Fibroblast of peridontal ligament (primary cell): ENCODE data around the gene MPZL1.
"Not testable (repeated sequence)": the region's sequence is repeated elsewhere in the genome, so short reads cannot be mapped to it uniquely, and the experiment has no call there.

ENCODE experiments used
- DNase-seq: peaks from one replicate; pipeline ENCODE4 v3.0.0-alpha.2; 2010; ENCODE audit errors: extremely low read depth

The MPZL1 gene

DNA sequence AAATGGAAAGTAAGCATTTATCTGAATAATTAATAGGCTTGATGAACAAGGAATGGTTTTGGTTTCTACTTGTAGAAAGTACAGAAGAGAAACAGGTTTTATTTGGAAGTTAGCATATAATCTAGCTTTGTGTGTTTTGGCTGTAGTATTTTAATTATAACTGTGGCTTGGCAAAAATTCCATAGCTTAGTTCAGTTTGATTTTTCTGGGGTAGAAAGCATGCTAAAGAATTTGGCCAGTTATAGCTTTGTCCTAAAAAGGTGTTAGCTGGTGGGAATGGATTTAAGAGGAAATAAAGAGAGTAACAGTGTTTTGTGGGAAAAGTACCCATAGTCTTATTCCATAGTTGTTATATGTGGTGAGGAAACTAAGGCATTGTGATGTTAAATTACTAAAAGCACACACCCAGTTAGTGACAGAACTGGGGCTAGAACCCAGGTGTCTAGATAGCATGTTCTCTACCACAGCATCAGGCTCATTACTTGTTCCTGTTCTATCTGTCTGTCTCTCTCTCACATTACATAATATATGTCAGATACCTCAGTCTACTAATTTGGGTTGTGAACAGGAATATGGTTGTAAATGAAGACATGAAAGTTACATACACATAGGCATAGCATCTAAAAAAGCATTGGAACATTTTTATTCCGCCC is 55.0 kb downstream of the MPZL1 start:
- peak; percentile 70 for DNase-seq

DNA sequence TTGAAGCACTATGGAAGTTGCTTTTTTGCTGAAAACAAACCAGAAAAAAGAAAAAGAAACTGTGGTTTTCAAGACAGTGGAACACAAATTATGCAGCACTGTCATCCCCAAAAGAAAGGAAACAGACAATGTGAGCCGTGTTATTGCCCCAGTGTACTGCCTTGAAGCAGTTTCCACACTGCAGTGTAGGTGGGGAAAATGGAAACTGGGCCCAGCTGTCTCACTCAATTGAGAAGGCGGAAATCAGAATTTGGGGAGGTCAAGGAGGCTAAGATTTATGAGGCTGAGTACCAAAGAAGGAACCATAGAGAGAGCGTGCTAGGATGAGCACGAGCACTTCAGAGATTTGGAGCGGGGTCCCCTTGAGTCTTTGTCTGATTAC is 55.5 kb downstream of the MPZL1 start:
- DNase-seq = no peak

DNA sequence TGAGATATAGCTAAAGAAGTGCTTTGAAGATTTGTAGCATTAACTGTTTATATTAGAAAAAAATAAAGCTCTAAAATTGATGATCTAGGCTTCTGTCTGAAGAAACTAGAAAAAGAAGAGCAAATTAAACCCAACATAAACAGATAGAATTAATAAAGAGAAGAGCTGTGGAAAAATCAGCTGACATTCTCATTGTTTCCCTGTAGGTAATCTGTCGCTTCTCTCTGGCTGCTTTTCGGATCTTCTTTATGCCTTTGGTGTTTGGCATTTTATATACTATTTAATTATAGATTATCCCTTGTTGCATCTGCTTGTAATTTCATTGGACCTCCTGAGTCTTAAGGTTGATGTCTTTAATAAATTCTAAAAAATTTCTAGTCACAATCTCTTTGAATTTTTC is 59.8 kb downstream of the MPZL1 start:
- DNase-seq = no peak

DNA sequence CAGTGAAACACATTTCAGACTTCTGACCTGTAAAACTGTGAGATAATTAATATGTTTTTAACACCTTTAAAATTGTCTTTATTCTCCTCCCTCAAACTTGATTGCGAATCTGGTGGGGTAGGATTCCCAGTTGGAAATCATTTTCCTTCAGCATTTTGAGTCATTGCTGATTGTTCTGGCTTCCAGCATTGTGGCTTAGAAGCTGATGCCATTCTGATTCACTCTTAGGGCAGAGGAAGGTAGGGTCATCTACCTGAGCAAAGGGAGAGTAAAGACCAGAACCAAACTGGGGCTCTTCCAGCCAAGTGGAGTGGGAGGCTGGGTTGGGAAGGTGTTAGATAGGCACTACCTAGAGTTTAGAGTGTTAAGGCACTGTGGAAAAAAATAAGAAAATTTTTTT is 61.2 kb downstream of the MPZL1 start:
- no peak for DNase-seq

DNA sequence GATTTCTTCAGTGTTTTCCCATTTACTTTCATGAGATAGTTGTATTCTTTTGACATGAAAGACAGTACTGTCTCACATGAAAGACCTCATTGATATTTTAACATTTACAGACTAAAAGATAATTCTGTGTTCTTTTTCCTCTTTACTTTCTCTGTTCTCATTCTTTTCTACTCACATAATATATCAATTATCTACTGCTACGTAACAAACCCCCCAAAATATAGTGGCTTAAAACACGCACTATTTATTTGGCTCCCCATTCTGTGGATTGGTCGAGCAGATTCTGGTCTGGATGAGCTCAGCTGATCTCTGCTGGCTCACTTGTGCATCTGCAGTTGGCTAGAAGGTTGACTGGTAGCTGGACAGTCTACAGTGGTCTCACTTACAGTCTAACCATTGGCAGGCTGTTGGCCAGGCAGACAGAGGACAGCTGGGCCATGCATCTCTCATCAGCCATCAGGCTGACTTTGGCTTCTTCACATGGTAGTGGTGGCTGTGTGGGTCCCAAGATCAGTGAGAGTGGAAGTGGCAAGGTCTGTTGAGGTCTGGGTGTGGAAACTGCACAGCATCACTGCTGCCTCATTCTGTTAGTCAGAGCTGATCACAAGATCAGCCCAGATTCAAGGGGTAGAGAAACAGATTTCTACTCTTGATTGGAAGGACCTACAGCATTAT is 63.2 kb downstream of the MPZL1 start:
- DNase-seq = no peak

DNA sequence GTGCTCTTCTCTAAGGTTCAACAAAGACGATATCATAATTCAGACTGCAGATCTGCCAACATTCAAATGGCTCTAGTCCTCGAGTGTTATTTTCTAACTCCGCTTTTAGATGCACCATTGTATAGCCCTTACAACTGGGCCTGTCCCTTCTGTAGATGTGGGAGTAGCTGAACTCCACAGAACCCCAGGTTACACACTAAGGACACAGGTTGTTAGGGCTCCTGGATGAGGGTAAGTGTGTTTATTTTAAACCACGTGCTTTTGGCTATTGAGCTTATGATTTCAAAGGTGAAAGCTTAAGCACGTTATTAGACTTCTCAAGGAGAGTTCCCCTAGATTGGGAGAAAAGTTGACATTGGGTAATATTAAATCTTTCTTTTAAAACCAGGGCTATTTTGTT is 64.7 kb downstream of the MPZL1 start:
- DNase-seq = no peak

DNA sequence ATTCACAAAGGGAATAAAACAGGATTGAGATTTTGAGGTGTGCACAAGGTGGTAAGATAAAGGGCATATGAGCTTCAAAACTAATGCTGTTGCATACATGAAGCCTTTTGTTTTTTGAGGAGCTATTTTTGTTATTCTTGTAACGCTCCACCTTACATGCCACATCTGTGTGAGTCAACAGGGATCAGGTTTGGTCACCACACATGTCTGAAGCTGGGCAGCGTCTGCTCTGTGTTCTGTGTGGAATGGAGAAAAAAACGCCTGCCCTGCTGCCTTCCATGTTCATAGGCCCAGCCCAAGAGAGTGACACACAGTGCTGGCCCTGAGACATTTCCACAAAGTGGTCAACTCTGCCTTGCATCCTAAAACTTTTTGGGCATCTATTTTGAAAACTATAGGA is 67.7 kb downstream of the MPZL1 start:
- no peak for DNase-seq

DNA sequence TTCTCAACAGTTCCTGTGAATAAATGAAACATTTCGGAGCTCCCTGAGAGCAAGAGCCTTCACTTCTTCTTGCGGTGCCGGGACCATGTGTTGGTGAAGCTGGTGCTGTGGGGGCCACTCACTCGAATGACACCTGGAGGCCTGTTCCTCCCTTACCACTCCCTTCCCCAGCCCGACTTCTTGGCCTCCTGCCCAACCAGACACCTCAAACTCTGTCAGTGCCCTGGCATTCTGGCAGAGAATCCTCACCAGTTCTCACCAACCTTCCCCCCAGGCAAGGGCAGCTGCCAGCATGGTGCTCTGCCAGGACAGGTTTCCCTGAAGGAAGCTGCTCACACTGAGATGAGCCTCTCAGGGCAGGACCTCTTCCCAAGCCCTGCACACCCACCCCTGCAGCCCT is 68.3 kb downstream of the MPZL1 start:
- no peak for DNase-seq

DNA sequence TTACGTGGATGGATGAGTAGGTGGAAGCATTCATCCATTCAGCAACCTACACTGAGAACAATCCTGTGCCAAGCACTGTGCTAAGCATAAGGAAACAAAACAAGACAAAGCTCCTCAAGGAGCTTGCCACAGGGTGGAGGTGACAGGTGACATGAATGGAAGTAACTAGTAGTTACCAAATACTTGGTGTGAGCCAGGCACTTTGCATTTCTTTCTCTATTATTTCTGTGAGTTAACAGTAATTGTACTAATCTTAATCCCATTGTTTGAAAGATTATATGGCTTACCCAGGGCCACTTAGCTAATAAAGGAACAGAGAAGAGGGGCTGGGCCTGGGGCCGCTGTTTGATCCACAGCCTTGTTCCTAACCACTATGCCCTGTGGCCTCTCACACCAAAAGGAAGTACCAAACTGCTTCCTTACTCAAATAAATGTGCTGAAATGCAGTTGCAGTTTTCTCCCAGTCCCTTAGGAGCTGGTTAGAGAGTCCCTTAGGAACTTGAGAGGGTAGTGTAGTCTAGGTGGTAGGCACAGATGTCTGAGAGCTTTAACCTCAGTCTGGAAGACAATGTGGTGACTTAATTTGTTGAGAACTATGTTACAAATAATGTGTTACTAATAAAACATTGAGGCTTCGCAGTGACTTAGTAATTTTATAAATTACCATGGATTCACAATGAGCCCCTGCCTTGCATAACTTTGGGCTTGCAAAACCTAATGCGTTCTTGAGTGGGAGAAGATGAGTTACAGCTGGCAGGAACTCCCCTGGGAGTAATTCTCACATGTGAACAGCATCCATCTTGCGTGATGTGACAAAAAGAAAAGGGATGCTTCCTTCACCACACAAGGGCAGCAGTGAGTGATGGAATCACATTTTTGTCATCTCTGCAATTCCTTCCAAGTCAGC is 69.8 kb downstream of the MPZL1 start:
- DNase-seq = peak; percentile 93

DNA sequence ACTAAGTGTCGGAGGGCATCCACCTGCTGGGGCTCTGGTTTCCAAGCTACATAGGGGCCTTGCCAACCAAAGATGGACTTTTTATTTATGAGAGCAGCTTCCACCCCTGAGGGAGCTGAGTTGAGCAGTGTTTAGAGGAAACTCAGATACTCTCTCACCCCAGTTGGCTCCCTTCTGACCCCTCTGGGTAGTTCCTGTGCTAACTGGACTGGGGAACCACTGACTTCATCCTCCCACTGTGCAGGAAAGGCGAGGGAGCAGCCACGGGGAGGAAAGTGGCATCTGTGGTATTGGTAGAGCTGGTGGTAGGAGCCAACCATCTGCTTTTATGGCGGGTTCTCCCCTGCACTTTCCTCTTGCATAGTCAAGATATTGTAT is 70.4 kb downstream of the MPZL1 start:
- DNase-seq = no peak

DNA sequence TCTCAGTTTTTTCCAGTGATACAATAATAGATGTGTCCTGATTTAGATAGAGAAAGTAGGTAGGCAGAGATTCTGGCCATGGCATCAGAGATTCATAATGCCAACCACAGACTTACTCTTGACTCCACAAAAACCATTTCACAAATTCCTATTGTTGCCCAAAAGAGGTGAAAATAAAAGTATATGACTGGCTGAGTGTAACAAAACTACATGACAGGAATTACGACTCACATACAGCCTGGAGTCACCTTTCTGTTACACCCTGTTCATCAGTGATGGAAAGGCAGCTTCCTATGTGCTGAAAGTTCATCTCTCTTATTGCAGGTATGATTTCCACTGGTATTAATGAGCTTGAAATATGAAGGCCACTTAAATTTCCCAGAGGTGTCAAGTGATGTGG is 72.3 kb downstream of the MPZL1 start:
- DNase-seq = no peak

DNA sequence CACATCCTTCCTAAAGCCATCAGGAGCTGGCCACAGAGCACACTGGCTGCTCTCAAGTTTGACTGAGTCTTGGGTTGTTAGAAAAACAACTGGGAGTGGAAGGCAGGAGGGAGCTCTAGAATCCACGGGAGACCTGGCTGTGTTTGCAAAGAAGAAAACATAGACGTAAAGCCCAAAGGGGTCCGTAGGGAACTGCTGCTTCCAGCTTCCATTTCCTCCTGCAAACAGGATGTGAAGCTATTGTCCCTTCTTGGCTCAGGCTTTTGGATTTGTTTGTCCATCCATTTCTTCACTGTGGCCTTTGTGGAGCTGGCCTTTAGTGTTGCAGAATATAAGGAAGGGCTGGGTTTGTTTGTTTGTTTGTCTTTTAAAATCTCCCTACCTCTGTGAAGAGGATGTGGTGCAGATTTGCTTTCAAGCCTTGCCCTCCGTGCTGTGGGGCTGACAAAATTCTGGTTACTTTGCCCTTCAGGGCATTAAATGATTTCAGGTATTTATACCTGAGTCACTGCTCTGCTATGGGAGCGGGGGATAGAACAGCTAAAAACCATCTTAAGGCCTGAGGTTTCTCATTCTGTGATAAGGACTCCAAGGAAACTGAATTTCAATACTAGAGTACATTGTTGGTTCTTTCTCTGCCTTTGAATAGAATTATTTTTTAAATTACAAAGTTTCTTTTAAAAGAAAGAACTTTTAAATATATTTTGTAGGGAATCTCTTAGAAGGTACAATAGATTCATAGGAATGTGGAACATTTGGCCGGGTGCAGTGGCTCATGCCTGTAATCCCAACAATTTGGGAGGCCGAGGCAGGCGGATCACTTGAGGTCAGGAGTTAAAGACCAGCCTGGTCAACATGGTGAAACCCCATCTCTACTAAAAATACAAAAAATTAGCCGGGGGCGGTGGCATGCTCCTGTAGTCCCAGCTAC is 74.3 kb downstream of the MPZL1 start:
- no peak for DNase-seq

DNA sequence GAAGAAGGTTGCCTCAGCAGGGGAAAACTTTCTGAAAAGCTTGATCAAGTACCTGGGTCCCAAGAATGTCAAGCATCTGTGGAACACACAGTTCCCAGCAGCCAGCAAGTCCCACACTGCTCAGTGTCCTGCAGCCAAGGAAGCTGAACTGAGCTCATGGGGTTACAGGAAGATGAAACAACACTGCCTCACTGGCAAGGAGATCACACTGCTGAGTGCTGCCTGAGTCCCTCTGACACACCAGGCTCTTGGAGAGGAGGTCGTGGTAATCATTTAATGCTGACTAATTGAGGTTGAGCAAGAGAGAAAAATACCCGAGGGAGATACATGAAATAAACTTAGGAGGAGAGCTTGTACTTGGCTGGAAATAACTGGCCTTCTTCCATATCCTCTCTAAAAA is 75.2 kb downstream of the MPZL1 start:
- peak; percentile 100 for DNase-seq

DNA sequence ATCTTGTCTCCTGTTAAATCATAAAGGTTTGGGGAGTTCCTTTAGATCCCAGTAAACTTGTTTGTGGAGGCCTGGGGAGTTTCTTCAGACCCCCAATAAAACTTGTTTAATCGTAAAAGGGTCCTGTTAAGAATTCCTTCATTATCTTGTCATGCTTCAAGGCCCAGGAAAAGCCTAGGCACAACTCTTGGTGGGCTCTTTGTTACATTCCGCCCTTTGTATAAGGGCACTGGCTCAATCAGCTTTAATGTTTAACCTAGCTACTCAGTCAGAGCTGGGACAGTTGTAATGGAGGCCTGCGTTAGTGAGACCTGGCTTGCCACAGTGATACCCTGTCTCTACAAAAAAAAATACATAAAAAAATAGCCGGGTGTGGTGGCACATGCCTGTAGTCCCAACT is 77.2 kb downstream of the MPZL1 start:
- DNase-seq = no peak

DNA sequence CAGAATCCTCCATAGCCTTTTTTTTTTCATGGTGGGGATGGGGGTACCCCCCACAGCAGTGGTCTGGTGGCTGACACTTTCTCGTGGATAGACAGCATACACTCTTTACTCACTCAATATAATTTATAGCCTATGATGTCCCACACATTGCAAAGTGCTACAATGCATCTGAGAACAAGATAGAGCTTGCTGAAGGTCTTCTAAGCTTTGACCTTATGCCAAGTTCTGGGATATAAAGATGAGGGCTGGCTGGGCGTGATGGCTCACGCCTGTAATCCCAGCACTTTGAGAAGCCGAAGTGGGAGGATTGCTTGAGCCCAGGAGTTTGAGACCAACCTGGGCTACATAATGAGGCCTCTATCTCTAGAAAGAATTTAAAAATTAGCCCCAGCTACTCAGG is 78.0 kb downstream of the MPZL1 start:
- no peak for DNase-seq

DNA sequence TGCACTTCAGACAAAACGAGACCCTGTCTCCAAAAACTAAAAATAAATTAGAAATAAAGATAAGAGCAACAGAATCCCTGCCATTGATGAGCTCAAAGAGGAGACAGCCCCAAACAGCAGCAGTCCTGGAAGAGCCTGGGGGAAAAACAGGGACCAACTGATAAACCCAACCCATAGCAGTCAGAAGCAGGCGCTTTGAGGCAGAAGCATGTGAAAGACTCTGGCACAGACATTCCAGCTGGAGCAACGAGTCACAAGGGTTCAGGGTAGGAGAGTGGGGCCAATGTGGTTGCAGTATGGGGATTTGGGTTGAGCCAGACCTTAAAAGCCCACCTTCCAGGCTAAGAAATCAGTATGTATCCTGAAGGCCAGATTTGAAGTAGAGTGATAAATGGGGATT is 78.5 kb downstream of the MPZL1 start:
- no peak for DNase-seq

DNA sequence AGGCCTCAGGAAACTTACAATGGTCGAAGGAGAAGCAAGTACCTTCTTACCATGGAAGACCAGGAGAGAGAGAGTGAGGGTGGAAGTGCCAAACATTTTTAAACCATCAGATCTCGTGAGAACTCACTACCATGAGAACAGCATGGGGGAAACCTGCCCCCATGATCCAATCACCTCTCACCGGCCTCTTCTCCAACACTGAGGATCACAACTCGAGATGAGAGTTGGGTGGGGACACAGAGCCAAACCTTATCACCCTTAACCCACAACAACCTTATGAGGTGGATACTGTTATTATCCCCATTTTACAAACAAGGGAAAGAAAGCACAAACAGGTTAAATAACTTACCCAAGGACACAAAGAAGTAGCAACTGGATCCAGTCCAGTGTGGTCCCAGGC is 80.5 kb downstream of the MPZL1 start:
- DNase-seq = no peak

DNA sequence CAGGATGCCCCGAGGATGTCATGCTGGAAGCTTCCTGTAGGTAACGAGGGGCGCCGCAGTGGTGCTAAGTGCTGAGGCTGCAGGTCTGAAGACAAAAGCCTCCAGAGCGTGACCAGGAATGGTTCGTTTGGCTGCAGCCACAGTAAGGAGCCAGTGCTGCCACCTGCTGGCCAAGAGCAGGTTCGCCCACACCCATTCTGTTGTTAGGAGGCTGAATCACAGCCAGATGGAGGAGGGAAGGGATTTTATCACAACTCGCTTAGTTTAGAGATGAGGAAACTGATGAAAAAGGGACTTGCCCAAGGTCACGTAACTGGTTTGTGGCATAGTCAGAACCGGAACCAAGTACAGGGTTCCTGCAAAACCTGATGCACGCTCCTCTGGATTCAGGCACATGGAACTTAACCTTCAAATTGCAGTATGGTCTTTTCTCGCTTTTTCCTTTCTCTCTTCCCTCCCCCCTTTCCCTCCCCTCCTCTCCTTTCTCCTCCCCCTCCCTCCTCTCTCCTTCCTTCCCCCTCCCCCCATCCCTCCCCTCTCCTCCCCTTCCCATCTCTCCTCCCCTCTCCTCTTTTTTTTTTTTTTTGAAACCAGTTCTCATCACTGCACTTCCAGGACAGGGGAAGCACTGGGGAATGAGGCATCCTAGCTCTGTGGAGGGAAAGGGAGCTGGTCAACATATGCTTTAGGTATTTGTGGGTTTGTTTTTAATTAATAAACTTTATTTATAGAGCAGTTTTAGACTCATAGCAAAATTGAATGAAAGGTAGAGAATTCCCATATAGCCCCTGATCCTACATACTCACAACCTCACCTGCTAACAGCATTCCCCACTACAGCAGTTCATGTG is 81.8 kb downstream of the MPZL1 start:
- peak; percentile 95 for DNase-seq

DNA sequence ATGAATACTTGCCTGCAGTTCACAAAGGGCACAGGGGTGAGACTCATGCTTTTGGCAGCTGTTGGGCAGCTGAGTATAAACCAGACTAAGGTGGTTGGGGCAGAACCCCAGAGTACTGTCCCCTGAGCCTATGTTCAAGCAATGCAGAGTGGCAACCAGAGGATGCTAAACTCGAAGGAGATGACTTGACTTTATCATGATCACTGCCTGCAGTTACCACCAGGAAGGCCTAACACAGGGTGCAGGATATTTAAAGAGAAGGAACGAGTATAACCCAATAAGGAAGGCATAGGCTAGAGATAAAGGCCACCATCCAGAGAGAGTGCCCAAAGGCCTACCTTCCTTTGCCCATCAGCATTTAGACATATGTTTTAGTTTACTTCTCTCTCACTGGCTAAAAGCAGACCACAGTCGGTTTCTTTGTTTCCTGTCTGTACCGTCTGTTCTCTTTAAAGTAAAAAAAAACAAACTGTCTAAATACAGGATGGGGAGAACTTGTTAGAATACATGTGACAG is 83.3 kb downstream of the MPZL1 start:
- no peak for DNase-seq

DNA sequence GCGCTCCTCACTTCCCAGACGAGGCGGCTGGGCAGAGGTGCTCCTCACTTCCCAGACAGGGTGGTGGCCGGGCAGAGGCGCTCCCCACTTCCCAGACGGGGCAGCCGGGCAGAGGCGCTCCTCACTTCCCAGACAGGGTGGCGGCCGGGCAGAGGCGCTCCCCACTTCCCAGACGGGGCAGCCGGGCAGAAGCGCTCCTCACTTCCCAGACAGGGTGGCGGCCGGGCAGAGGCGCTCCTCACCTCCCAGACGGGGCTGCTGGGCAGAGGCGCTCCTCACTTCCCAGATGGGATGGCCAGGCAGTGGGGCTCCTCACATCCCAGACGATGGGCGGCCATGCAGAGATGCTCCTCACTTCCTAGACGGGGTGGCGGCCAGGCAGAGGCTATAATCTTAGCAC is 84.5 kb downstream of the MPZL1 start:
- not testable (repeated sequence) for DNase-seq

DNA sequence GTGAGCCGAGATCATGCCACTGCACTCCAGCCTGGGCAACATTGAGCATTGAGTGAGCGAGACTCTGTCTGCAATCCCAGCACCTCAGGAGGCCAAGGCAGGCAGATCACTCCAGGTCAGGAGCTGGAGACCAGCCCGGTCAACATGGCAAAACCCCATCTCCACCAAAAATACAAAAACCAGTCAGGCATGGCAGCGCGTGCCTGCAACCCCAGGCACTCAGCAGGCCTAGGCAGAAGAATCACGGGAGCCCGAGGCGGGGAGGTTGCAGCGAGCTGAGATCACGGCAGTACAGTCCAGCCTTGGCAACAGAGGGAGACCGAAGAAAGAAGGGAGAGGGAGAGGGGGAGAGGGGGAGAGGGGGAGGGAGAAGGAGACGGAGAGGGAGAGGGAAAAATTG is 84.9 kb downstream of the MPZL1 start:
- DNase-seq = not testable (repeated sequence)
